ENCODE measurements around the gene RPL37.
"Not testable (repeated sequence)": the region's sequence is repeated elsewhere in the genome, so short reads cannot be mapped to it uniquely, and the experiment has no call there.

The RPL37 gene

DNA sequence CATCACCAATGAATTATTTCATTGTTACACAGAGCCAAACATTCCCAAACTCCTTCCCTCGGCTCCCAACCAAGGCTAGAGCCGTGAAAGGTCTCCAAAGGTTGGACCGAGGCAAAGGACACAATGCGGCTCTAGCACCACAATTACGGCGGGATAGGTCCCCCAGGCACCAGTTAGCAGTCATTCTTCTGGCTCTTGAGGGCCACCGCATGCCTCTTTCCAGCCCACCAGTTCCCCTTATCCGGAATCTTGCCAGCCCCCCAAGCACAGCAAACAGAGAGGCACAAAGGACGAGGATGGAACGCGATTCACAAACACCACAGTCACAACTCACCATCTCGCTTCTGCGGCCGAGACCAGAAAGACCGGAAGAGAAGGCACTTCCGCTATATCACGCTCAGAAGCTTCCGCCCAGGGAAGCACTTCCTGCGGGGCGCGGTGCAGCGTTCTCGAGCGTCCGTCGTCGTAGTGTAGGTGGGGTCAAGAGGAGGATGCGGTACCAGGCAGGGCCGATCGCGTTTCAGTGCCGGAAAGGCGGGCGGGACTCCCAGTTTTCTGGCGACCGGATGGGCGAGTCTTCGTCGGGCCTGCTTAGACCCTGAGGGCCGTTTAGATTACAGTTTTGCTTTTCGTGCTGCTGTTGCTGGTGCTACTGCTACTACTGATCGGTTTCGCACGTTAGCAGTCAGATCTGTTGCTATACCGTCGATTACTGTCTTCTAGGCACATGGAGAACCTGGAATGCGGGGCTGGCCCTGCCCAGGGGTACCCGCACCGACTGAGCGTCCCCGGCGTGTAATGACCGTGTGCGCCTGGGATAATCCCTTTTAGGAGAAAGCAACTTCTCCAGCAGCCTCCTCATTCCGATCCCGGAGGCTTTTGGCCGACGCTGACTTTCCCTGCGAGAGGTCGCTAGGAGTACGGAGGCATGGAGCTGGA, at the start of gene RPL37:
Gene RPL37, minus strand, starts transcription at position 374 of the 939 bp plus-strand sequence. Its CDS starts 37 bp downstream, at position 337.
- DNase-seq = peak; percentile 48

DNA sequence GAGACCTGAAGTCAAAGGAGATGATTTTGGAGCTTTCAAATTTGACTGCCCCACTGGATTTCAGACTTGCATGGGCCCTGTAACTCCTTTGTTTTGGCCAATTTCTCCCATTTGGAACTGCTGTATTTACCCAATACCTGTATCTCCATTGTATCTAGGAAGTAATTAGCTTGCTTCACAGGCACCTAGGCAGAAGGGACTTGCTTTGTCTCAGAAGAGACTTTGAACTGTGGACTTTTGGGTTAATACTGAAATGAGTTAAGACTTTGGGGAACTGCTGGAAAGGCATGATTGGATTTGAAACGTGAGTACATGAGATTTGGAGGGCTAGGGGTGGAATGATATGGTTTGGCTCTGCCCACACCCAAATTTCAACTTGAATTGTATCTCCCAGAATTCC, 48.0 kb upstream of the RPL37 start:
- DNase-seq = not testable (repeated sequence)

DNA sequence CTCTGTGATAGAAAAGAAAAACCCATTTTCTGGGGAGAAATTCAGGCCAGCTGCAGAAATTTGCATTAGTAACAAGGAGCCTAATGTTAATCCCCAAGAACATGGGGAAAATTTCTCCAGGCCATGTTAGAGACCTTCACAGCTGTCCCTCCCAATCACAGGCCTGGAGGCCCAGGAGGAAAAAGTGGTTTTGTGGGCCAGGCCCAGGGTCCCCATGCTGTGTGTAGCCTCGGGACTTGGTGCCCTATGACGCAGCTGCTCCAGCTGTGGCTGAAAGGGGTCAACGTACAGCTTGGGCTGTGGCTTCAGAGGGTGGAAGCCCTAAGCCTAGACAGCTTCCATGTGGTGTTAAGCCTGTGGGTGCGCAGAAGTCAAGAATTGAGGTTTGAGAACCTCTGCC, 47.3 kb upstream of the RPL37 start:
- DNase-seq = no peak

DNA sequence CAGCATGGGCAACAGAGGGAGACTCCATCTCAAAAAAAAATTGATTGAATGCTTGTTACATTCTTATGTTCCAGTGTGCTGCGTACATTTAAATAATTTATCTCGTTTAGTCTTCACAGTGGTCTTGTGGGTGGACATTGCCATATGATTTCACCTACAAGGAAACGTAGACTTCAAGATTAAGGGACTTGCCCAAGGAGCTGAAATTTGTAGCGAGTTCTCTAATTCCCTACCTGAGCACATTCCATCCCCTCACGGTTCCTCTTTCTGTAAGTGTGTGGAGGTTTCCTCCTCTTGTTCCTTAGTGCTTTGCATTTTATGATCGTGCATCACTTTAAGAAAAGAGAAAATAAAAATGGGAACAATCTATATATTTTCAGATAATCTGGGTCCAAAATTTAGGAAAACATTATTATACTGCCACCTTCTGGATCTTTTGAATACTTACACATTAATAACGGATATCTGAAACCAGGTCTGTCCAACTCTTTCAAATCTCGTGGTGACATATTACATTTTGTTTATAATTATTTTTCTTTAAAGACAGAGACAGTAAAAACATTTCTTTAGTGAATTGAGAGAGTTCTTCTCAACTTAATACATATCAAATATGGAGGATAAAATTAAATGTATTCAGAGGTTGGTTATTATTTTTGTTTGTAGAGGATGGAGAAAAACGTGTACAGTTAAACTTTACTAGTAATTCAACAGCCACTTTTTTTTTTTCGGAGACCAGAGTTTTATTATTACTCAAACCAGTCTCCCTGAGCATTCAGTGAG, 44.3 kb upstream of the RPL37 start:
- DNase-seq = no peak

DNA sequence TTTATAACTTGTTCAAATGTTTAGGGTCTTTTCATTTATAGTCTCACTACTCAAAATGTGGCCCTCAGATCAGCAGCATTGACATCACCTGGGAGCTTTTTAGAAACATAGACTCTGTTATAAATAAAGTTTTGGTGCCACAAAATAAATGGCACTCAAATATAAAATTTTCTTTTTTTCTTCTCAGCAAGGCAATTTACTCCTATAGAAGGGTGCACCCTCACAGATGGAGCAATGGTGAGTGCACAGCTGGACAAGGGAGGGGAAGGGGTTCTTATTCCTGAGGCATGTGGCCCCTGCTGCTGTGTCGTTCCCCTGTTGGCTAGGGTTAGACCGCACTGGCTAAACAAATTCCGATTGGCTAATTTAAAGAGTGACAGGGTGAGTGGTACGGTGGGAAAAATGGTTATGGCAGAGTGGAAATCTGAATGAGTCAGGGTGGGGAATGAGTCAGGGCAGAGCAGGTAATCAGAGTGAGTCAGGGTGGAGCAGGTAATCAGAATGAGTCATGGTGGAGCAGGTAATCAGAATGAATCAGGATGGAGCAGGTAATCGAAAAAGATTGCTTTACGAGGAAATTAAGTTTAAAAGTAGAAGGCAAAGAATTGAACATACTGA, 42.5 kb upstream of the RPL37 start:
- DNase-seq = no peak

DNA sequence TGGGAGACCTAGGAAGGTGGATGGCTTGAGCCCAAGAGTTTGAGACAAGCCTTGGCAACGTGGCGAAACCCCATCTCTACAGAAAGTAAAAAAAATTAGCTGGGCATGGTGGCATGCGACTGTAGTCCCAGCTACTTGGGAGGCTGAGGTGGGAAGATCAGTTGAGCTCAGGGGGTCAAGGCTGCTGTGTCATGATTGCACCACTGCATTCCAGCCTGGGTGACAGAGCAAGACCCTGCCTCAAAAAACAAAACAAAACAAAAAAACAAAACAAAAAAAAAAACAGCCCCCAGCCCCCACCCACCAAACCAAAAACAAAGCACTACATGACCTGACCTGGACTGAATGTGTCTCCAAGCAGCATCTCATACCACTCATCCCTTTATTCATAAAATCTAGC, 40.9 kb upstream of the RPL37 start:
- DNase-seq = no peak

DNA sequence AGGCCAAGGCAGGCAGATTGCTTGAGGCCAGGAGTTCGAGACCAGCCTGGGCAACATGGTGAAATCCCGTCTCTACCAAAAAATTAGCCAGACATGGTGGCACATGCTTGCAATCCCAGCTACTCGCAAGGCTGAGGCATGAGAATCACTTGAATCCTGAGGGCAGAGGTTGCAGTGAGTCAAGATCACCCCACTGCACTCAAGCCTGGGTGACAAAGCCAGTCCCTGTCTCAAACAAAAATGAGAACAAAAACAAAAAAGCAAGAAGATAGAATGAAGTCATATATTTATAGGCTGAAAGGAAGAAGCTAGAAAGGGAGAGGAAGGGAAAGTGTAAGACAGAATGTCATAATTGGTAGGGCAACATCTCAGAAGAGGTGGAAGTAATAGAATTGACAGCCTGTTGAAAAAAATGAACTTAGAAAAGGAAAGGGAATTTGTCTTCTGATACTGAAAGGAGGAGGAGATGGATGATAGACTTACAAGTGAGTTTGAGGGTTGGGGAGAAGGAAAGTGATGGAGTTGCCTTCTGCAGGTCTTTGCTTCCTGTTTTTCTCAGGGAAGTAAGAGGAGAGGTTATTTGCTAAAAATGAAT, 38.4 kb upstream of the RPL37 start:
- no peak for DNase-seq

DNA sequence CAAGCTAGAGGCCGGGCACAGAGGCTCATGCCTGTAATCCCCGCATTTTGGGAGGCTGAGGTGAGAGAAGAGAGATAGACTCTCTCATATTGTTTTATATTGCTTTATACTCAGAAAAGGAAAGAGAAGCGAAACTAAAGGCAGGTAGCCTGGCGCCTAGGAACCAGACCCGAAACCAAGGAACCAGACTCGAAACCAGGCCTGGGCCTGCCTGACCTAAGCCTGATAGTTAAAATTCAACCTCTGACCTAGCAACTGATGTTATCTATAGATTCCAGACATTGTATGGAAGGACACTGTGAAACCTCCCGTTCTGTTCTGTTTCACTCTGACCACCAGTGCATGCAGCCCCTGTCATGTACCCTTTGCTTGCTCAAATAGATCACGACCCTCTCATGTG, 37.2 kb upstream of the RPL37 start:
- not testable (repeated sequence) for DNase-seq

DNA sequence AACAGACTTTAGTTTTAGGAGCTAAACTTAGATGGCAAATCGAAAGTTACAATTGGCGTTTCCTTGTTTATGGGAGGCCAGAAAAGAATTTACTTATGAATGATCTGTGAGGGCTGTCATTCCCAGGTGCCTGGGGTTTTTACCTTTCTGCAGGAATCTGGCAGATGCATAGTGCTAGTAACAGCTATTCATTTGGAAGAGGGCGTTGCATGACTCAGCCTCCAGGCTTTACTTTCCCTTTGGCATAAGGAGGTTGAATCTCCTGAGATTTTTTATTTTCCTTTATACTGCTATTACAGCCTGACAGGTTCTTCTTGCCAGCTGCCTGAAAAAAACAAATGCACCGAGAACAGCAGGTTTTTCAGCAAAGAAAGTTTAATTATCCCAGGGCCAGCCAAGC, 36.2 kb upstream of the RPL37 start:
- no peak for DNase-seq

DNA sequence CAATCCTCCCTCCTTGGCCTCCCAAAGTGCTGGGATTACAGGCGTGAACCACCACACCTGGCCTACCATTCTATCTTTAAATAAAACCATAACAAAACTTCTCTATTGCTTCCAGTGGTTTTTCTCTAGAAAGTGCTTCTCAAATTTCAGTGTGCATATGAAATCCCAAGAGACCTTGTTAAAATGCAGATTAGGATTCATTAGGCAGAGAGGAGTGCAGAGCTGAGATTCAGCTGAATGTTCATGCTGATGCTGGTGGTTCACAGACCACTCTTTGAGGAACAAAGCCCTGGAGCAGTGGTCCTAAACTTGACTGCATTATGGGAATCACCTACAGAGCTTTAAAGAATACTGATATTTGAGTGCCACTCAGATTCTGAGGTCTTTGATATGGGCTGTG, 34.4 kb upstream of the RPL37 start:
- DNase-seq = no peak

DNA sequence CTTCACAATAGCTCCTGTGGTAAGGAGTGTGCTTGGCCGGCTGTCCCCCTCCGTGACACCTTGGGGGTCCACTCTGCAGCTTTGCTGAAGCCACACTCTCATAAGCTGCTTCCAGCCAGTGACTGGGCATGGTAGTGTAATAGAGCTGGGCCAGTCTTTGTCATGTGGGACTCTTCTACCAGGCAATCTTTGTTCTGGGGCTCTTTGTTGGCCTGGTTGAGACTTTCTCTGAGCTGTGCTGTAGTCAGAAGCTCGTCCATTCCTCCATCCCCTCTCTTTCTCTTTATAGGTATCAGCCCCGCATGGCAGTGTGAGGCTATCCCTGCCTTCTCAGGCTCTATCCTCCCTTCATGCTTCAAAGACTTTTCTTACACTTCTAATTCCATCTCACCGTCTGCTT, 31.8 kb upstream of the RPL37 start:
- DNase-seq = no peak

DNA sequence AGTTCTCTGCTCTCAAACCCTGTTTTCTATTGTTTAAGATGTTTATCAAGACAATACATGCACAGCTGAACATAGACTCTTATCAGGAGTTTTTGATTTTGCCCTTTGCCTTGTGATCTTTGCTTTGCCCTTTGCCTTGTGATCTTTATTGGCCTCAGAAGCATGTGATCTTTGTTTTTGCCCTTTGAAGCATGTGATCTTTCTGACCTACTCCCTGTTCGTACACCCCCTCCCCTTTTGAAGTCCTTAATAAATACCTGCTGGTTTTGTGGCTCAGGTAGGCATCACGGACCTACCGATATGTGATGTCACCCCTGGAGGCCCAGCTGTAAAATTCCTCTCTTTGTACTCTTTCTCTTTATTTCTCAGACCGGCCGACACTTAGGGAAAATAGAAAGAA, 30.0 kb upstream of the RPL37 start:
- not testable (repeated sequence) for DNase-seq

DNA sequence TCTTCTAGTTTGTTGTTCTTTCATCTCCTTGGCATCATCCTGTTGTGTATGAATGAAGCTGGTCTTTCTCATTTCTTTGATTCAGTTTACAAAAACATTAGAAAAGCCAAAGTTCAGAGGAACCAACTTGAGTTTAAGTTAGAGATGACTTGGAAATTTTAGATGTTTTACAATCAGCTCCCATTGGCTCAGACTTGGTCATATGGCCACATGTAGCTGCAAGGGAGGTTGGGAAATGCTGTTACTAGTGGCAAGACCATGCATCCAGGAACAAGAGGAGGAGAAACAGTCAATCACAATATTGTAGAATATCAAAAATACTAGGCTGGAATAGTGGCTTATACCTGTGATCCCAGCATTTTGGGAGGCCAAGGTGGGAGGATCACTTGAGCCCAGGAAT, 25.7 kb upstream of the RPL37 start:
- no peak for DNase-seq

DNA sequence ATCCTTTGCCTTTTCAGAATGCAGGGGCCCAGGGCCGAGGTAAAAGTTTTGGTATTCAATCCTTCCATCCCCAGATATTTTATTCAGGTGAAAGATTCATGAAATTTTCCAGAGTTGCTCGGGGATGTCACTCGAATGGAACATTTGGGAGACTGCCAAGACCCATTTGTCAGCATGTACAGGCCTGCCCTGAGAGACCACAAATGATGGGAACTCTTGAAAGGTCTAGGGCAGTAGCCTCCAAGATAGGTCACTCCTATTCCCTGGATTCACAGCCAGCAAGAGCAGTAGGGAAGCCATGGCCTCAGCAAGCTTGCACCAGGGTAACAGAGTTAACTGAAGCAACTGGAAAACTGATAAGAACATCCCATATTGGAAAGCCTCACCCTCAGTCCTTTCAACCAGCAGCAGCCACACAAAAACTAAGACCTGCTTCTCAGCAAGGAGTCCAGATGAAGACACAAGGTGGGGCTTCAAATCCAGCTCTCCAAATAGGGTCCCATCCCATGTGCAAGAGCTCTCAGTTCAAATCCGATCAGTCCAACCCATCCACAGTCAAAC, 18.7 kb upstream of the RPL37 start:
- no peak for DNase-seq

DNA sequence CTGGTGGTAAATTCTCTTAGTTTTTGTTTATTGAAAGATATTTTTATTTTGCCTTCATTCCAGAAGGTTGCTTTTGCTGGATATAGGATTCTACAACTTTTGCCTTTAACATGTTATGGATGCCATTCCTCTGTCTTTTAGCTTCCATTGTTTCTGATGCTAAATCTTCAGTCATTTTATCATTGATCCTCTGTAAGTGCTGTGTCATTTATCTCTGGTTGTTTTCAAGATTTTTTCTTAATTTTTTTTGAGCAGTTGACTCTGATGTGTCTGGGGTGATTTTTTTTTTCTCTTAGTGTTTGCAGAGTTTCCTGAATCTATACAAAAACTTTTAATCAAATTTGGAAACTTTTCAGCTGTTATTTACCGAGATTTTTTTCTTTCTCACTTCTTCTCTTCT, 12.5 kb upstream of the RPL37 start:
- no peak for DNase-seq

DNA sequence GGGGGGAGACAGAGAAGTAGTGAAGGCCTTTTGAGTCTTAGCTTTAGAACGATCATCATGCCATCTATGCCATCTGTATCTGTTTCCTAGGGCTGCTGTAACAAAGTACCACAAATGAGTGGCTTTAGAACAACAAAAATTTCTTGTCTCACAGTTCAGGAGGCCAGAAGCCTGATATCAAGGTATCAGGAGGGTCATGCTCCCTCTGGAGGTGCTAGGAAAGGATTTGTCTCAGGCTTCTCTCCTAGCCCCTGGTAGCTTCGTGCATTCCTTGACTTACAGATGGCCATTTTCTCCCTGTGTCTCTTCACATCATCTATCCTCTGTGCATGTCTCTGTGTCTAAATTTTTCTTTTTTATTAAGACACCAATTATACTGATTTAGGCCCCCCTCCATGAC, 11.3 kb upstream of the RPL37 start:
- no peak for DNase-seq

DNA sequence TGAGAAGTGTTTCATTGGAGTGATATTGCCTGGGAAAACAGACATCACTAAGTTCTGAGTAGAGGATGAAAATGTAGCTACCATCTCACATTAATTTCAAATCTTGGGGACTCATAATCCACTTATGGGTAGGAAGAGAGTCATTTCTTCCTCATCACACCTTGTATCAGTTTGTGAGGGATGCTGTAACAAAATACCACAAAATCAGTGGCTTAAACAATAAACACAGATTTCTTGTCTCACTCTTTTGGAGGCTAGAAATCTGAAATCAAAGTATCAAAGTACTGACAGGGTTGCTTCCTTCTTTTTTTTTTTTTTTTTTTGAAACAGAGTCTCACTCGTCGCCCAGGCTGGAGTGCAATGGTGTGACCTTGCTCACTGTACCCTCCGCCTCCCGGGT, 9.5 kb upstream of the RPL37 start:
- DNase-seq = no peak

DNA sequence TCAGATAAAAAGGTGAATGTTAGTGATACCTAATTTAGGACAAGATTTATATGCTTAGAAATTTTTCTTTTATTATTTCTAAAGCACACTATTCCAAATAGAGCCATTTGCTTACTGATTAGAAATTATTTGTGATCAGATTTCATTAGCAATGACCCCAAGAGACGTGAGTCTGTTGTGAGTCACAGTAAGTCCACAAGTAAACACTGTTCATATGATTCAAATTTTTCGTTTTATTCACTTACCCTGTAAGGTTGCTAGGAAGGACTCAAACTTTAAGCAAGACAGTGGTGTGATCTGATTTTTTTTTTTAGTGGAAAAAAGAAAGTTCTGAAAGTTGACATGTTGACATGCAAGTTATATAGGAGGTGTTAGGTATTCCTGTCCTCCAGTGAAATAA, 7.3 kb upstream of the RPL37 start:
- DNase-seq = no peak

DNA sequence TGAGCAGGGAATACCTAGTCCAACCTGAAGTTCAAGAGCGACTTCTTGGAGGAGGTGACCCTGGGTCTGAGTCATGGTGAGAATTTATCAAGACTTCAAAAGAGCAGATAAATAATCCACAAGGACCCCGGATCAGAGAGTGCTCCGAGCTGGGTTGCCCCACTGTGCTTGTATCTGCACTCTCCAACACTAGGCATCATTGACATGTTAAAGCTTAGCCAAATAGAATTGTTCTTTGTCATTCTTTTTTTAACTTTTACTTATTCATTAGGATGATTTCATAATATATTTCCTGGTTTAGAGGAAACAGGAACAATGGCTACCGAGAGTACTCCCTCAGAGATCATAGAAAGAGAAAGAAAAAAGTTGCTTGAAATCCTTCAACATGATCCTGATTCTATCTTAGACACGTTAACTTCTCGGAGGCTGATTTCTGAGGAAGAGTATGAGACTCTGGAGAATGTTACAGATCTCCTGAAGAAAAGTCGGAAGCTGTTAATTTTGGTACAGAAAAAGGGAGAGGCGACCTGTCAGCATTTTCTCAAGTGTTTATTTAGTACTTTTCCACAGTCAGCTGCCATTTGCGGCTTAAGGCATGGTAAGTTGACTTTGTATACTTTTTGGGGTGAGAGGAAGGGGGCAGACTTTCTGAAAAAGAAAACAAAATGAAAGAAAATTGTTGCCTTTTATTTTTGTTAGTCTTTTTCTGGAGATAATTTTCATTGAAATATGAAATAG, 6.2 kb upstream of the RPL37 start, which contains the start of gene CARD6:
Gene CARD6, plus strand, starts transcription at position 300 of the 738 bp plus-strand sequence. Its CDS starts 16 bp downstream, at position 316.
- DNase-seq = no peak

DNA sequence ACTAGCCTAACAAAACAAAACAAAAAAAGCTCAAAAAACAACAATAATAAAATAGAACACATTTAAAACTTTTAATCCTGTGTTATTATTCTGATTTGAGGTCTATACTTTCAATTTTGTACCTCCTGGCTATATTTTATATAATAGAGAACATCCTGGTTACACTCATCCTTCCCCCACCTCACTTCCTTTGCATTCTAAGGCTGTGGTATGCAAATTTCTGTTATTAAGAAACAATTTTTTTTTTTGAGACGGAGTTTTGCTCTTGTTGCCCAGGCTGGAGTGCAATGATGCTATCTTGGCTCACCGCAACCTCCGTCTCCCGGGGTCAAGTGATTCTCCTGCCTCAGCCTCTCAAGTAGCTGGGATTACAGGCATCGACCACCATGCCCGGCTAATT, 3.1 kb upstream of the RPL37 start:
- no peak for DNase-seq

DNA sequence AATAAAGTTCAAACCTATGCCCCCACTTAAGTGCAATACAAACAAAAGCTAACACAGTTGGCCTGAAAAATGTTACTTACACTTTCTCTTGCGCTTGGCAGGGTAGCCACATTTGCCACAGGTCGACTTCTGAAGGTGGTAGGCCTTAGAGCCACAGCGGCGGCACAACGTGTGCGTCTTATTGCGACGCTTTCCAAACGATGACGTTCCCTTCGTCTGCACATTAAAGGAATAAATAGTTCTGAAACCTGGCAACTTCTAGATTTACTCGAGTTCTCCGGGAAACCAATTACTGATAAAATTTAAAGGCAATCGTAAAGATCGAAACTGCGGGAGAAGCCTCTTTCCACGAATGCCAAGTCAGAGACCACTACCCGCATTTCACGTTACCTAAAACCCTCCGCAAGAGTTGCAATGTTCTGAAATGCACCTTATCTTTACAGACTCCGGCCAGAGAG, 602 bp downstream of the RPL37 start:
- DNase-seq = no peak

DNA sequence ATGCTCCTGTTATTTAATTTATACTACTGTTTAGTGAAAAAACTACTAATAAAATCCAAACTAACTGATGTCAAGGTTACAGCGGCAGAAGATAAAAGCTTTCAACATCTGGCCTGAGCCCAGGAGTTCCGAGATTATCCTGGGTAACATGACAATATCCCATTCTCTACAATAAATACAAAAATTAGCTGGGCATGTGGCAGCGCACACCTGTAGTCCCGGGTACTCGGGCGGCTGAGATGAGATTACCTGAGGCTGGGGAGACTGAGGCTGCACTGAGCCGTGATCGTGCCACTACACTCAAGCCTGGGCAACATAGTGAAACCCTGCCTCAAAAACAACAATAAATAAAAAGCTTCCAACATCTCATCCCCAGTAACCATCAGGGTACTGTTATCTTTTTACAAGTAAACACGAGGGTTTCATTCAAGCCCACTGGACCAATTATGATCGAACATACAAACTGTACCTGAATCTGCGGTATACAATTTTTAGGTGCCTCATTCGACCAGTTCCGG, 1.3 kb downstream of the RPL37 start:
- DNase-seq = no peak

All from cortex of kidney (tissue), 1 donor.